HG02870 (cell line): Measurements from ENCODE around the gene INO80.
A peak's percentile ranks its signal among the peaks of the same experiment; 100 is the strongest.

Source experiments
- ATAC-seq: cut with Tn5 transposase; IDR thresholded peaks from one replicate; pipeline ENCODE4 v1.9.1; 2021; ENCODE audit warnings: mild to moderate bottlenecking, moderate library complexity; ENCODE audit not compliant: unreplicated experiment

Gene INO80

DNA sequence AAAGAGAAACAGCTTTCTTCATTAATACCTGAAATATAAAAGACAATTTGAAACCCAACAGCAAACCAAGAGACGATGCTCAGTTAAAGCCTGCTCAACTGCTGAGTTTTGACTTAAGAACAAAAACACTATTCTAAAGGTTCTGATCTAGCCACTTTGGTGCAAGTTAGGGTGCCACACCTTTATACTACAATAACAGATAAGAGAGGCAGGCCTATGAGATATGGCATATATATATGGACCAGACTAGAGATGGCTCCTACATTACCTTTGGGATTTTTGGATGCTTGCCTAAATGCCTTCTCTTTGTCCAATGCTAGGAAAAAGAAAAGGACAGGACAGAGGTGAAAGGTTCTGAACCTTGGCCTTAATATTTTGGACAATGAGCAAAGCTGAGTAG is 68.6 kb downstream of the INO80 start:
- ATAC-seq, result no peak

DNA sequence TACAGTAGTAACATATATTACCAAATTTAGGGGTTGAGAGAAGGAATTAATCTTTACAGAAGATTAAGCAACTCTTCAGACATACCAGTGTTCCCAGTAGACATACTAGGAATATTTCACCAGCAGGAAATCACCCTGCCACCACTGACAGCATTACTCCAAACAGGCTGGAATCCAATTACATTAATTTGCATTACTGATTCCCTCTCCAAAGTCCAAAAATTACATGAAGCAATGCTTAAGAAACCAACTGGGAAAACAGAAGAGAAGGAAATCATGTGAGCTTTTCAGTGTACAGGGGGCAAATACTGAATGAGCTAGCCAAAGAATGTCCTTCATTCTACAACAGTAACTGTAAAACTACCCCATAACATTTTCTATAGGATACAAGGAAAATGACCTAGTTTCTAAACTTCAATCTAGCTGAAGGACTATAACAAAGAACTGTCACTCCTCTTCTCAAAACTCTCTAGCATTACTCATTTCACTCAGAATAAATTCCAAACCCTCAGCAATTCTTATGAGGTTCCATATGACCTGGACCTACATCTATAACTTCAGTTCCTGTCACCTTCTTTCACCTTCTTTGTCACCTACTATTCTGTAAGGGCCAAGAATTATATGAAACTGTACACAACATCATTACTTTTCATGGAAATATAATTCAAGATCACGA is 72.7 kb downstream of the INO80 start:
- no peak for ATAC-seq

DNA sequence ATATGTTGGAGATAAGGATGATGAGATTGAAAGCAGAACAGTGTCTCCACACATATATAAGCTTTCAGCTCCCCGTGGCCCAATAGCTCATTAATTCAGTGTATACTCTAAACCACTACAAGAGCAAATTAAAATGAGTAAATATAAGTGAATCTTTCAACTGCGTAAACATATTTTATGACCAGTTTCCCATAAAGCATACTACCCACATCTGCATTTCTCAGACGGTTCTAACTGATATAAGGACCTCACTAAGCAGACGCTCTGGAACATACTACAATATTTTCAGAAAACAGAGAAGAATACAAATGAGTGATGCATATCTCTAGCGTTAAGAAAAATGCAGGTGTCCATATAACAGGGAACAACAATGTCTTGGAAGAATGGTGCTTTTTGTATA is 73.2 kb downstream of the INO80 start:
- ATAC-seq, result no peak

DNA sequence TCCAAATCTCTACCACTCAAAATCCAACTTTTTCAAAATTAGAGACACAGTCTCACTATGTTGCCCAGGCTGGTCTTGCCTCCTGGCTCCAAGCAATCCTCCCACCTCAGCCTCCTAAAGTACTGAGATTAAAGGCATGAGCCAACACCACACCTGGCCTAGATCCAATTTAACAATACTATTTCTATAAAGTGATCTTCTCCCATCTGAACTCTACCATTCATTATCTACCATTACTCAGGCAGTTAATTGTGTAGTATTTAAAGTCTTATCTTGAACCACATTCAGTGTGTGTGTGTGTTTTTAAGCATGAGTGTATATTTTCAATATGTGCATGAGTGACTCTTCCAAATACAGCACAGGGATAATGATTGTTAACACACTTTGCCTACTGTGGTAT is 77.0 kb downstream of the INO80 start:
- no peak for ATAC-seq

DNA sequence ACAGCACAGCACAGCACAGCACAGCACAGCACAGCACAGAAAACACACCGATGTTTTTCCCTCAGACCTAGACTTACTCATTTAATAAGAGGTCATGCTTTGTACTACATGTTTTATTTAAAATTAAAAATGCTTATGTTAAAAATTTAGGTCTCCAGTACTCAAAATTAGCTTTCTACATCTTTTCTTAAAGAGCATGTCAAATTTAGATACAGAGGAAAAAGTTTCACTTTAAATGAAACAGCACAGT is 84.1 kb downstream of the INO80 start:
- ATAC-seq, result no peak

DNA sequence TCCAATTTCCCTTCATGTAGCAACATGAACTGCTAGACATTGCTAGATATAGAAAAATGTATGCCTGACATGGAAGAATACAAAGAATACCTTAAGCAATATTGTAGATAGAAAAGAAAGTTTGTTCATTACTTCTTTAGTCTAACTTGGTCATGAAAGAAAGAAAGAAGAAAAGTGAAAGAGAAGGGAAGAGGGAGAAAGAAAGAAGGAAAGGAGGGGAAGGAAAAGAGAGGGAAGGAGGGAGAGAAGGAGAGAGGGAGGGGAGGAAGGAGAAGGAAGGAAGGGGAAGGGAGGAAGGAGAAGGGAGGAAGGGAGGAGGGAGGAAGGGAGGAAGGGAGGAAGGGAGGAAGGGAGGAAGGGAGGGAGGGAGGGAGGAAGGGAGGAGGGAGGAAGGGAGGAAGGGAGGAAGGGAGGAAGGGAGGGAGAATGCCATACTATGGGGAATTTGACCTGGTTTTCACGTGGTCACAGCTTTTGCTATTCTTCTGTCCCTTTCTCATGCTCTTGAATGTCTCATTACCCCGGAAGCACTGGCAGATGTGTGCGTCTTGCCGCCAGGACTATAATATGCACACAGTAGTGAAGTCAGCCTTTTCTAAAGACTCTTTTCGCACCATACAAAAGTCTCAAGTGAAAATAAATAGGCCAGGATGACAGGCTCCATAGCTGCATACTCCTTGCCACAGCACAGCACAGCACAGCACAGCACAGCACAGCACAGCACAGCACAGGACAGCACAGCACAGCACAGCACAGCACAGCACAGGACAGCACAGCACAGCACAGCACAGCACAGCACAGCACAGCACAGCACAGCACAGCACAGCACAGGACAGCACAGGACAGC is 84.6 kb downstream of the INO80 start:
- no peak for ATAC-seq

DNA sequence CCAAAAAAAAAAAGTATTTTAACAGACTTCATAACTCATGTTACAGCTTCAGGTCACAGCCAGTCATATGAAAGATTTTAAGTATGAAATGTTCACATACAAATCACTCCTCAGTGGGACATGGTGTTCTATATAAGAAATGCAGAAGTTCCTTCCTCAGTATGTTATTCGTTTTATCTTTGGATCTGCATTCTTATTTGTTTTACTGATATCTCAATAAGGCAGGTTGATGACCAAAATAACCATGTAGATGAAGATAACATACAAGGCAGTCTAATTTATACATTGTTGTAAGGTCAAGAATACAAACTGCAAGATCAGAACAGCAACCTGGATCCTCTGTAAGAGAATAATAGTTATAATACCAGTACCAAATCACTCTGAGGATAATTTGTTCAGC is 87.2 kb downstream of the INO80 start:
- ATAC-seq, result no peak

DNA sequence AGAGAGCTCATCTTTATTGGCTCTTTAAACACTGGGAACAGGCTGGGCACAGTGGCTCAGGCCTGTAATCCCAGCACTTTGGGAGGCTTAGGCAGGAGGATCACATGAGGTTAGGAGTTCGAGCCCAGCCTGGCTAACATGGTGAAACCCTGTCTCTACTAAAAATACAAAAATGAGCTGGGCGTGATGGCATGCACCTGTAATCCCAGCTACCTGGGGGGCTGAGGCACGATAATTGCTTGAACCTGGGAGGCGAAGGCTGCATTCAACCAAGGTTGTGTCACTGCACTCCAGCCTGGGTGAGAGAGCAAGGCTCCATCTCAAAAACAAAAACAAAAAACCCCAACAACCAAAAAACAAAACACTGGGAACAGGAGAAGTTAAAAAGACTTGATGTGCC is 90.7 kb downstream of the INO80 start:
- no peak for ATAC-seq

DNA sequence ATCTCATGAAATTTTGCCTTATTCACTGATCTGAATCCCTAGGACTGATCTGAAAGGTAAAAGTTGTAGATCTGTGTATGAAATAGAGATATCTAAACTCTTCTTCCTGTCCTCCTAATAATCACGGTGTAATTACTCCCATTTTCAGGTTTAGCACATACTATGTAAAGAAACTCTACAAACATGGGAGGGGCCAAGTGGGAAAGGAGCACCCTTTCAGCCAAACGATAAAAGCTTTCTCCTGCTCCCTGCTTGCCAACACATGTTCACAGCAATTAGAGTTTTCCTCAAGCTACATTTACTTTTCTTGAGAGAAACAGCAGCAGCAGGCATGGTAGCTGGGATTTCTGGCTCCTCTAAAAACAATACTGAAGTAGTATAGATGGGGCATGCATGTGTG is 91.2 kb downstream of the INO80 start:
- no peak for ATAC-seq

DNA sequence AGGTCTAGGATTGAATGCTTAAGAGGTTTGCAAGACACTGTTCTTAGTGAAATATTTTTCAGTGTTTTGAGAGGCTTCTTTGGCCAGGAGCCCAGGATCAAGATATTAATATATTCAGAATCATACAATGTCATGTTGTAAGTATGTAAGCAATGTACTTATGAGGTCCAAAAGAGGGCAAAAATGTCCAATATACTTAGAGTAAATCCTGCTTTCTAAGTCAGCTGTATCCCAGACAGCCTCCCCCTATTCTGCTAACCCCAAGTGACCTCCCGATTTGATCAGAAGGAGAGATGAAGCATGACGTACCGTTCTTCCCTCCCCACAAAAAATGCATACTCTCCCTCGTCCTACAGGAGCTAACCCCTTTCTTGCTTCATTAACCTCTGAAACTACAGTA is 91.9 kb downstream of the INO80 start:
- ATAC-seq, result no peak

DNA sequence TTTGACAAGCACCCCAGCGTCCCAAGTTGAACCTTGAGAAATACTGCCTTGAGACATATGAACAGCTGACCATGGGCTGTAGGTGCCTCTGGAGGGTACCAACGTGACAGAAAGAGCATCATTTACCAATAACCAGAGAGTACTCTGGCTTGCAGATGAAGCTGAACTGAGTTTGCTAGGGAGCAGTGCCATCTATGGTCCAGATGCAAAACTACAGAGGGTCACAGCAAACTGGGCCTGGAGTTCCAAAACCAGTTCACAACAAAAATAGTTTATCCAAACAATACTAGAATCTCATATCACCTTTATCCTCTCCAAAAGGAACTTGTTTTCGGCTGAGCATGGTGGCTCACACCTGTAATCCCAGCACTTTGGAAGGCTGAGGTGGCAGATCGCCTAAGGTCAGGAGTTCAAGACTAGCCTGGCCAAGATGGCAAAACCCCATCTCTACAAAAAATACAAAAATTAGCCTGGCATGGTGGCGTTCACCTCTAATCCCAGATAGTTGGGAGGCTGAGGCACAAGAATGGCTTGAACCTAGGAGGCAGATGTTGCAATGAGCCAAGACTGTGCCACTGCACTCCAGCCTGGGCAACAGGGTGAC is 93.5 kb downstream of the INO80 start:
- no peak for ATAC-seq

DNA sequence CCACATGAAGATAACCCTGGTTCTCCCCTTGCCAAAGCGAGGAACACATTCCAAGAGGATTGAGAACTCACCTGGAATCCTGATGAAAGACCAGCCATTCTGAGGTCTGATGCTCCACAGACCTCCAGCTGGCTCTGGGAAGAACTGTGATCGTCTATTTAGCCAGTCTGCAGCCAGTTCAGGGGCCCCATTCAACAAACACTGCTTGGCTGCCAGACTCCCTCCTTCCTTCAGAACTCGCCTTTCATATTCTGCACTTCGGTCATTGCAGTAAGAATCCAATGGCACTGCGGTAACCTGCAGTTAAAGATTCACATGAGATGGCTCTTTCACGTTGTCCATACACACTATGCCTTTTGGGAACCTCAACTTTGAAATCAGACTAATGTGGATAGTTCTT is 95.3 kb downstream of the INO80 start:
- no peak for ATAC-seq

DNA sequence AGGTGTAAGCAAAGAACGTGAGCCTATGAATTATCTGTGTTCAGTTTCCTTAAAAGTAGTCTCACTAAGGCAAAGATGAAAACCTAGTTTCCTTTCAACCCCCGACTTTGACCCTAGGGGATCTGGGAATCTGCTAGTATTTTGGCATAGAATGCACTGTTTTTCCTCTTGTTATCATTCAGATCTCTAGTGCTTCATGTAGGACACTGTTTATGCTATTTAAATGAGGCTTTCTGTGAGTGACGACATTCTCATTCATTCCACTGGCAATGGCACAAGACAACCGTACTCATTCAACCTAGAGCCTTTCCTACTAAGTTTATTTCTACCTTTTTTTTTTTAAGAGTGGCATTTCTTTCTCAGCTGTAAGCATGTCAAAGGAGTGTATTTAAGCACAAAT is 95.8 kb downstream of the INO80 start:
- ATAC-seq, result no peak

DNA sequence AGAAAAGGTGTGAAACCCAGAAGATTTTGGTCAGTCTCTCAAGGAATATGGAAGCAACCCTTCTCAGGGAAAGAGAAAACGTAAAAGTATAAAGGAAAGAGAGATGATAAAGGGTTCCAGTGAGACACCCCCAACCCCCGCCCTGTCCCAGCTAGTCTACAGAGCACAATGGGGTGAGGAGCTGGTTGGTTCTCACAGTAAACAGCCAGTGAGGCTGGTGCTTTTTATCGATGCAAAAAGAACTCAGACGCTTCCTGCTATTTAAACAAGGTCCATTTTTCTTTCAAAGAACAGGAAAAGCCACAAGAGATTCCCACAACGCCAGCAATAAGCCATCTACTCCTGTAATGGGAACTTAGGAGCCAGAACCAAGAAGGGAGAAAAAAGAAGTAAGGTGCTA is 96.9 kb downstream of the INO80 start:
- no peak for ATAC-seq

DNA sequence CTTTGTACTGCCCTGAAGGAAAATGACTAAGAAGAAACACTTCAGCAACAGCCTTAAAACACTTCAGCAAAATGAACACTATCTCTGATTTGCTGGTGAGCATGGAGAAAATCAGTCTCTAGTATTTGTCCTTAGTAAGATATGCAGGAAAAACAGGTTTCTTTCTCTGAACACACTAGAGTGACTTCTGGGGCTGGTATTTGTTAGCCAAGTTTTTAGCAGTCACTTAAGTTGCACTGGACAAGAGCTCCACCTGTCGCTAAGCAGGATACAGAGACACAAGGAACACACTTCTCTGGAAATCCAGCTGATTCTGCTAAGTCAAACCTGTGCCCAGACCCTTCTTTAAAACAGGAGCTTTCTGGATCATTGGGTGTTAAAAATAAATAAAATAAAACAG is 97.5 kb downstream of the INO80 start:
- ATAC-seq, result no peak

DNA sequence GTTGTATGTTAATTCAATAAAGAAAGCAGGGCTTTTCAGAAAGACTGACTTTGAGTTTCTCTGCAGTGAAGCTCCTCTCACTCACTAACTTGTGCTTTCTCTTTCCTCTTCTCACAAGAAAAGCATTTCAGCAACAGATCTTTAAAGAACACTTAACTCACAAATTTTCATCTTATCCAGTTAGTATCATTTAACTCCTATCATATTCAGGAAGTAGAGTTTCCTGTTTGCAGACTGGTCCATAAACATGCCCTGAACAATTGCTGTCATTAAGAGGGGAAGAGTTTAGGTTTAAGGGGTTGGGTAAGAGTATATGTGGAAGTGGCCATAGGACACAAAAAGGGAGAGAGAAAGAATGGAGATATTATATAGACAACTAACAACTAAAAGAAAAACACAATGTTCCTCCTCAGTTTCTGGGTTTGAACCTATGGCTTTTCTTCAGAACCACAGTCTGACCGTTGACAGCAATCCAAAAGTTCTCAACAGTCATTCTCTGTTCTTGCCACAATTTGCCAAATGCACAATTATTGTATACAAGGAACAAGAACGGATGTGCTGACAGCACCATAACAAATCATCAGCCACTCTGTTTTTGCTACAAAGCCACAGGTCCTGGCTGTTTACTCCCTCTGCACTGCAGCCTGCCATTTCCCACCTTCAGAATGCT is 98.9 kb downstream of the INO80 start:
- no peak for ATAC-seq

DNA sequence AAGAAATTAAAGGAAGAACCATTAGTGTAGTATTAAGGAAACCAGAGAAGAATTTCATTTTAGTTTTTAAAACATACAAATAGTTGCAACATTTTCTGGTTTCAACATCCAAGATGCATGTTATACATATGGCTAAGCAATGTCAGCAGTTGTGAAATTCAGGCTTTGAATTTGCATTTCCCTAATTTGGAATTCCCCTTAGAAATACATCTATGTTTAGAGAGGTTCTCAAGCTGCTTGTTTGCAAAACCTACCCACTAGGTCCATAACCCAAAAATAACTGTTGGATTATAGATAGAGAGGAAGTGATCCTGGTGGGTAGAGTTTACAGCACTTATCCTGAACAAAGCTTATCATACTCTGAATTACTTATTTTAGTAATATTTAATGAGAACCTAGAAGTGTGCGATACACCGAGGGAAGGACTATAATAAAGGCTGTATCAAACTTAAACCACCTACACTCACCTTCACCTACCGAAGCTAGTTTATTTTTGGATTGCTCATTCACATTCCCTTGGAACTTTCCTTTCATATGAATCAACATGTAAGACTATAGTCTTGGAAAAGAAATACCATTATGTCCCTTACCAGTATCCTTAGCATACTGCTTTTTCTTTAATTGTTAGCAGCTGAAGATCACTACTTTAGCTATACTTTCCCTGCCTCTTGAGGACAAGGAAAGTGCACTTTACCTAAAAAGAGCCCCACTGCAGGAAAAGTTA is 102.2 kb downstream of the INO80 start:
- ATAC-seq, result peak; percentile 76

DNA sequence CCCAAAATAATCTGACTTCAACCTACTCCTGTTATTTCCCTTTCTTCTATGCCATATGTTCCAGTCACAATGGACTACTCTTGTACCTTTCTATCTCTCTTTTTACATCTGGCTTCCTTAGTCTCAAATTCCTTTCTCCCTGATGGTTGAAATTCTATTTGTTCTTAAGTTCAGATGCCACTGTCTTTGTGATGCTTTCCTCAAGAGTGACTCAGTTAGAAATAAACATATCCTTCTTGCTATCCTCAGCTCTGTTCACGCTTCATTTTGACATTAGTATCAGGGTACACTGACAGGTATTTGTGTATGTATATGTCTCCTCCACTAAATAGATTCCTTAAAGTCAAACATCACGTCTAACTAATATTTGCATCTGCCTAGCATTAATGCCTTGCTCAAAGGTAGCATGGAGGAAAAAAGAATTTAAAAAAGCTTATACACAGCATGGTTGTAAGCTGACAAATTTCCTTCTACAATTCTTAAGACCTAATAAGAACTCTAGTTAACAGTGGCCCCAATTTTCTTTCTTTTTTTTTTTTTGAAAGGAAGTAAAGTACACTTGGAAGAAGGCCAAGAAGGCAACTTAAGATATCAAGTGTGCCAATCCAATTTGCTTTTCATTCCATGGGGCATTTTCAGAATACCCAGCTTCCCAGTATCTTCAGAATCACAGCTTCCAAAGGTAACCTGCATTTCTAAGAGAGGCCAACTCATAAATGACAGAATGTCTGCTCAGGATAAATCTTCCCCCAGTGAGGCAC is 104.8 kb downstream of the INO80 start:
- no peak for ATAC-seq

DNA sequence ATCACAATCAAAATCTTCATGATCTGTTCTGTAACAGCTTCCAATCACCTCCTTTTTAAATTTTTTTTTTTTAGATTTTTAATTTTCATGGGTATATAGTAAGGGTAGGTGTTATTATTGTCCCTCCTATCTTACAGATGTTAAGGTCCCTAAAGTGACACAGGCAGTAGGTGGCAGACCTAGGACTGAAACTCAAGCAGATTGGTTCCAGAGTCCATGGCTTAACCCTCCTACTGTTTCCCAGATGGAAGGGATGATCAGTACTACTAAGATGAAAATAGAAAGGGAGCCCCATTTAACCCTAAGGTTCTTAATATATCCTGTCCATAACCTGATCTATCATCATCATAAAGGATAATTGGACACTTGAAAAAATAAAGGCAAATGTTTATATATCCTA is 105.7 kb downstream of the INO80 start:
- ATAC-seq, result no peak

DNA sequence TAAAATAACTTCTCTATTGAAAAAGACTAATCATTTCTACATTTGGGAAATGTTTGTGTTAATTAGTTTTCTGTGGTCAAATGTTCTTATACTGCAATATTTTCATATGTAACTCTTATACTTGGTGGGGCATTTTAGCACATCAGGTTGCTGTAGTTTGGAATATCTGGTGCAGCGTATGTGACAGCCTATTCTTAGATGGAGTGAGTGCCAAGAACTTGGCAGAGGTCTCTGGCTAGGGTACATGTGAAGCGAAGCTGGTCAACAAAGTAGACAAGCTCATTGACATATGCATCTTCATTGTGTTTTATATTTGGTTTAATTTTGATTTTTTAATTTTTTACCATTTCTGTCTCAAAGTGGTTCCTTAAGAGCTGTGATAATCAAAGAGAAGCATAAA is 109.6 kb downstream of the INO80 start:
- no peak for ATAC-seq

DNA sequence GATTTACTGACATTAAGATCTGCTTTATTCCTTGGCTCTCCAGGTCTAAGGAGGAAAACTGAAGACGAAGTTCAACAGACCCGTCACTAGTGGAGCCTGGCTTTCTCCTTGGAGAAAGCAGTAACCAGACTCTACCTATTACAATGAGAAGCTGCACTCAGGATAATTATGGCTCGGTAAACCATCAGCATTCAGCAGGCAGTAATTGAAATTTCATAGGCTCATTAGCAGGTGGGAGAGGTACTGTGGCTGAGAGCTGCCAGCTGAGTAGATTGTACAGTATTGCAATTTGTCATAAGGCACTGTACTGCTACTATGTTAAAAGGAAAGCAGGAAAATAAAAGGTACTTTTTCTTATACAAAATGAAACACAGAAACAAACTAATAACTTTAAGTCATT is 111.6 kb downstream of the INO80 start:
- no peak for ATAC-seq
